HG03064 (cell line): ENCODE measurements around the gene DUOX1.

ENCODE experiments used
- ATAC-seq: cut with Tn5 transposase; IDR thresholded peaks from one replicate; pipeline ENCODE4 v1.9.1; 2021; ENCODE audit warnings: low read depth; ENCODE audit not compliant: unreplicated experiment

DUOX1 gene

DNA sequence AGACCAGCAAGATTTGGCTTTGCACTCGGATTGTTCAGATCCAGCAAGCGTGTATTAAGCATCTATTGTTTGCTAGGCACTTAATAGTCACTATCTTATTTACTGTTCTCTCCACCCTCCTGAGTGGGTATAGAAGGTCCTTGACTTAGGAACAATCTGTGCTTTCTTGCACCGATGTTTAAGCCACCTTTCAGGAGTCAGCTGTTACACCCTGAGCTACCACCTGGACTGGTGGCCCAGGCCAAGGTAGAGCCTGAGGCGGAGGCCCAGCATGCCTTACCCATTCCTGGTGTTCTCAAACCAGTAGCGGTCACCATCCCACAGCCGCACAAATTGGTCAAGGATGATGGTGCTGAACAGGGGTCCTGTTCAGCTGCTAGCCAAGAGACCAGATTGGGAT is 10.0 kb downstream of the DUOX1 start:
- ATAC-seq: no peak

GRCh38 chr15:45140557-45141250 is 10.9 kb downstream of the DUOX1 start:
- no peak for ATAC-seq

DNA sequence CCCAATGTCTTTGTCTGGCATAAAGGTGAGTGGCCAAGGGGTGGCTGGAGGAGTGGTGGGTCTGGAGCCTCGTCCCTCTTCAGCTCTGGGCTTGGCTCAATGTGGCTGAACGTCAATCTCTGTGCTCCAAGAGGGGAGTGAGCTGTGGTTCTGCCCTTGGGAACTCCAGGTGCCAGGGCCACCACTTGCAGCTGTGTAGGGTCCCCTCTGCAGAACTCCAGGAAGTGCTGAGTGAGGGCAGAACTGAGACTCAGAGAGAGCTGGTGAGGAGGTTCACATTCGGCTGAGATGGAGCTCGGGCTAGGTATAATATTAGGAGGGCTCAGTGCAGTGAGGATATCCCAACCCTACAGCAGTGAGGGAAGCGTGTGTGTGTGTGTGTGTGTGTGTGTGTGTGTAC is 11.6 kb downstream of the DUOX1 start:
- ATAC-seq: no peak

DNA sequence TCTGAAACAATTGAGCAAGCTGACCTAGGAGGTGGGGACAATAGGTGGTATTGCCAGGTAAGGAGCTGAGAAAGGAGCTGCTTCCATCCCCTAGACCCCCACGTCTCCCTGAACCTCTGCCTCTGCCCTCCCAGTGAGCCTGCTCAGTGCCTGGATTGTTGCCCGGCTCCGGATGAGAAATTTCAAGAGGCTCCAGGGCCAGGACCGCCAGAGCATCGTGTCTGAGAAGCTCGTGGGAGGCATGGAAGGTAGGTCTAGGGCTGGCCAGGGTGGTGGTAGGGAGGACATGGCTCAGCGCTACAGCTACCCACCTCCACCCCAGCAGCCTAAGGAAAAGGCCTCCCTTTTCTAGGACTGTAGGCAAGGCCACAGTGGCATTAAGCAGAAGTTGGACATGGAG is 13.3 kb downstream of the DUOX1 start:
- ATAC-seq: no peak

GRCh38 chr15:45143946-45144345 is 14.2 kb downstream of the DUOX1 start:
- ATAC-seq: no peak

DNA sequence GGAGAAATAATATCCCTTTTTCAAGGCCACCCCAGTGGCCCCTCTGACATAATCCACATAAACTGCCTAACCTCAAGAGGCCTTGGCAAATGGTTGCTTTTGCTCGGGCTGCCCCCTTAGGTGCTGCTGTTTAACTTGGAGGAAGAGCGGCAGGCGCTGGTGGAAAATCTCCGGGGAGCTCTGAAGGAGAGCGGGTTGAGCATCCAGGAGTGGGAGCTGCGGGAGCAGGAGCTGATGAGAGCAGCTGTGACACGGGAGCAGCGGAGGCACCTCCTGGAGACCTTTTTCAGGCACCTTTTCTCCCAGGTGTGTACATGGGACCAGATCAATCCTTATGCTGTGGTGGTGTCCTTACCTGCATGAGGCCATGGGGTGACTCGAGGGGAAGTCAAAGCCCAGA is 15.0 kb downstream of the DUOX1 start:
- ATAC-seq: no peak

GRCh38 chr15:45146405-45146804 is 16.6 kb downstream of the DUOX1 start:
- no peak for ATAC-seq

GRCh38 chr15:45147606-45148005 is 17.8 kb downstream of the DUOX1 start:
- no peak for ATAC-seq

DNA sequence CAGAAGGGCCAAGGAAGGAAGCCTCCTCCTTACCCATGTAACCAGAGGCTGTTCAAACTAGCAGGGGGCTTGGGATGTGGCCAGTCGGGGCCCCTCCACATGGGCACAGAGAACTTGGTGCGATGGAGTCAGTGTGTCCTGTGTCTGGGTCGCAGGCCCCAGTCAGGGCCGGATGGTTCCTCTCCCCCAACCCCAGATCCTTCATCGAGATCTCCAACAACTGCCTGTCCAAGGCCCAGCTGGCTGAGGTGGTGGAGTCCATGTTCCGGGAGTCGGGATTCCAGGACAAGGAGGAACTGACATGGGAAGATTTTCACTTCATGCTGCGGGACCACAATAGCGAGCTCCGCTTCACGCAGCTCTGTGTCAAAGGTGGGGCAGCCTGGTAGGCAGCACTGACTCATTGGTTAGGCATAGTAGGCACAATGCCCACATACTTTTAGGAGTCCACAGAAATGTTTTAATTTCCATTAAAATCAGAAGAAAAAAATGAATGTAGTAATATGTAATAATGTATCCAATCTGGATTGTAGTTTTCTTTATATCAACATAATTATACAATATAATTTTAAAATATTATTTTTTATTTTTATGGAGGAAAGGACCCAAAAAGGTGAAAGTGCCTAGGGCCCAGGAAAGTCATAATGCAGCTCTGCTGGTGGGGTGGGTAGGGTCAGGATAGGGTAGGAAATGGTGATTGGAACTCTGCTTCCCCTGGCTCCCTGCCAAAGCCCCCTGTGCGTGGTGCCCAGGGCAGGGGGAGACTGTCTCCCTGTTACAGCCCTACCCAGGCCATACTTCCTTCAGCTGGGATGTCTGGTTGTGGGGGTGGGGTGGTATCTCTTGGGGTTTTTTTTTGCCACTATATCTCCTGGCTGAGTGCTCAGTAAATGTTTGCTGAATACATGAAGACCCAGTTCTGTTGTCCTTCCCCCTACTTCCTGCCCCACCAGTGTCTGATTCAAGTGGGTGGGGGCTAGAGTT is 18.6 kb downstream of the DUOX1 start:
- no peak for ATAC-seq

DNA sequence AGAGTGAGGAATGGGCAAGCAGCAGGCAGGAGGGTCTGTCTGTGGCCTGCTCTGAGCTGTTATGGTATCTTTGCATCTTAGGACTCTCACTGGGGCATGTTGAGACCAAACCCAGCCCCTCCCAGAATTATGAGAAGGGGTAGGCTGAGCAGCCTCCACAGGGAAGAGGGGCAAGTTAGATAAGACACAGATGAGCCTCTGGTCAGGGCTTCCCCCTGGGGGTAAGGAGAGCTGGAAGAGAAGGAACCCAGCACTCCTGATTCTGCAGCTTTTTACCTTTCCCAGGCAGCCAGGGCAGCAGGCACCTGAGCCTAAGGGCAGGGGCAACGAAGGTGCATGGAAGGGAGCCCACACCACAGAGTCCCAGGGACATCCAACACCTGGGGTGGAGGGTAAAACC is 19.3 kb downstream of the DUOX1 start:
- no peak for ATAC-seq

GRCh38 chr15:45150481-45150880 is 20.7 kb downstream of the DUOX1 start:
- no peak for ATAC-seq

DNA sequence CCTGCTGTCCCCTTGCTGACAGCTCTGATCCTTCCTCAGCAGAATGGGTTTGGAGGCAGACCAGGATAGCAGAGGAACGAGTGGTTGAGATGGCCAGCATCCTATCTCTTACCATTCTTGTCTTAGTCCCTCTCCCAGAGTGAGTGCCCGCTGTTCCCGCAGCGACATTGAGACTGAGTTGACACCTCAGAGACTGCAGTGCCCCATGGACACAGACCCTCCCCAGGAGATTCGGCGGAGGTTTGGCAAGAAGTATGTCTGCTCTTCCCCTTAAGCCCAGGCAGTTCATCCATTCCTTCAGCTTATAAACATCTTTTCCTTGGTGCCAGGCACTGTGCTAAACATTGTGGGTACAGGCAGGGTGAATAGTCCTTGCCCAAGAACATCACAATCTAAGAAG is 21.2 kb downstream of the DUOX1 start:
- ATAC-seq: no peak

DNA sequence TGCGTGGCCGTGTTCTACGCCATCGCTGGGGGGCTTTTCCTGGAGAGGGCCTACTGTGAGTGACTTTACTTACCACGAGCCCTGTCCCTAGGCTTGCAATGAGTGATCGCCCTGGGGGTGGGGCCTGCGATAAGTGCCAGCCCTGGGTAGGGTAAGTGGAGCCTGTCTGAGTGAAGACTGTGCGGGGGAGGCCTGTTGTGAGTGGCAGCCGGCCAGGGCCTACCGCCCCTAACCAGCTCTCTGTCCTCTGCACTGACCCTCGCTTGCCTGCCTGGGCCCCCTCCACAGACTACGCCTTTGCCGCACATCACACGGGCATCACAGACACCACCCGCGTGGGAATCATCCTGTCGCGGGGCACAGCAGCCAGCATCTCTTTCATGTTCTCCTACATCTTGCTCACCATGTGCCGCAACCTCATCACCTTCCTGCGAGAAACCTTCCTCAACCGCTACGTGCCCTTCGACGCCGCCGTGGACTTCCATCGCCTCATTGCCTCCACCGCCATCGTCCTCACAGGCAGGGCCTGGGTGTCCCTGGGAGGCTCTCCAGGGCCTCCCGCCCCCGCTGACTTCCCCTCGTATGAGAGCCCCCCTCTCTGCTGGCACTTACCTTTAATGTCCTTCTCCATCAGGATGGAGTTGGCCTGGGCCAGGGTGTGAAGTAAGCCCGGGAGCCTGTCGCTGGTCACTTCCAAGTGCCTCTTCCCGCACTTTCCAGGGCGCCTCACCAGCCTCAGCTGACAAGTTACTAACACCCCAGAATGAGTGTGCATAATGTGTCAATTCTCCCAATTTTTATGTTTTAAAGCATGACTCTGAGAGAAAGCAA is 22.4 kb downstream of the DUOX1 start:
- ATAC-seq: no peak

GRCh38 chr15:45155739-45156138 is 25.9 kb downstream of the DUOX1 start:
- ATAC-seq: no peak

GRCh38 chr15:45156744-45157455 is 27.1 kb downstream of the DUOX1 start:
- ATAC-seq: no peak

DNA sequence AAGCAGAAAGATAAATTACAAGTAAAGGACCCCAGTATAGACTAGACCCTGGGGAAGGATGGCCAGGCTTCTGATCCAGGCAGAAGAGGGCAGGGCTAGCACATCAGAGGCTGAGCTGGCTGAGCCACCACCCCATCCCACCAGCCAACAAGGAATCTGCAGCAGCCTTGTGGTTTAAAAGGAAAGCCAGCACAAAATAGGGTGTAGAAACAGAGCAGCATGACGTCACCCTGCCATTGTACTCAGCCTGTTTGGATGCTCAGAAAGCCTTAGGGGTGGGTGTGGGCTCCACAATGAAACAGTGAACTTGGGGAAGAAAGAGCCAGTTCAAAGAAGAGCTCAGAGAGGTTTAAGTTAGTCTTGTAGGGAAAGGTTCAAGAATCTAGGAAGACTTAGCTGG is 28.2 kb downstream of the DUOX1 start:
- ATAC-seq: no peak

GRCh38 chr15:45161666-45162065 is 31.9 kb downstream of the DUOX1 start:
- no peak for ATAC-seq

DNA sequence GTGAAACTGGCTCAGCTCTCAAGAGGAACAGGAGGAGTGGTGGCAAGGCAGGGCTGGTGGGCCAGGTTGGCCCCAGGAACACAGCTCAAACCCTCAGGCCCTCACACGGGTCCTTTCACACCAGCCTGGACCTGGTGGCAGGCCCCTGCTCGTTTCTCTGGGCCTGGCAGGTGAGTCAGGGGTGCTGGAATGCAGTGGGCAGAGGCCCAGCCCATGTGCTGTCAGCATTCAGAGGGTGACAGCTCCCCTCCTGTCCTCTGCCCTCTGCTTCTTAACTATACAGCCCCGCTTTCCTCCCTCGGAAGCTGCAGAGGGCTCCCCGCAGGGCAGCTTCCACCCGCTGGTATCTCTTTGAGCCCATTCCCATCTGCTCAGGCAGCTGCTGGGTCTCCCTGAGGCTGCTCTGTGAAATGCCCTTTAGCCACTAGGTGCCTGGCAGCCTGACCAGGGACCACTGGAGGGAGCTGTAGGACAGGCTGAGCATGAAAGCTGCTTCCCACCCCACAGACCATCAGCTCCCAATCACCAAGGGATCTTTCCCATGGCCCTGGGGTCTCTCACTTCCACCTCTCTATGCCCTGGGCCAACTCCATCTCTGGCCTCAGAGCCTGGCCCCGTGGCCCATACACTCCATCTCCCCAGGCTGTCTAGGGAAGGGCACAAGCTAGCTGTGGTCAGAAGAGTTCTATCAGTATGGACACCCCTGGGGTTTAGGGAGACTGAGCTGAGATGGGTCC is 33.1 kb downstream of the DUOX1 start:
- no peak for ATAC-seq

DNA sequence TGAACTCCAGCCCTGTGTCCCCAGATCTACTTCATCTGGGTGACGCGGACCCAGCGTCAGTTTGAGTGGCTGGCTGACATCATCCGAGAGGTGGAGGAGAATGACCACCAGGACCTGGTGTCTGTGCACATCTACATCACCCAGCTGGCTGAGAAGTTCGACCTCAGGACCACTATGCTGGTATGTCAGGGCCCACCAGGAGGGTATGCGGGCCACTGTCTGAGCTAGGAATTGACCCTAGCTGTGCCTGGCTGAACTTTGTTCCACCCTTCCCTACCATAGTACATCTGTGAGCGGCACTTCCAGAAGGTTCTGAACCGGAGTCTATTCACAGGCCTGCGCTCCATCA is 33.7 kb downstream of the DUOX1 start:
- ATAC-seq: no peak

GRCh38 chr15:45164914-45165313 is 35.1 kb downstream of the DUOX1 start:
- ATAC-seq: no peak
